Pancreas (tissue), 10 donors: ENCODE data around the gene LBHD2. TPM values are rescaled to one million over a fixed set of nuclear protein-coding genes. Genes with fewer than 3 reads are reported as not detected.
"Not testable (repeated sequence)": the region's sequence is repeated elsewhere in the genome, so short reads cannot be mapped to it uniquely, and the experiment has no call there.

Source experiments
- ATAC-seq, 4 donors: fragments of 200-7000 bp; cut with Tn5 transposase; one replicate each; pipeline versions ENCODE4 v1.8.0 to v1.9.1; 2020; ENCODE audit warnings: mild to moderate bottlenecking in 4 of 4, moderate library complexity in 4 of 4
- DNase-seq, 6 donors: peaks; one replicate each; pipeline ENCODE4 v3.0.0-alpha.2; 2020
- FAIRE-seq: peaks from 2 replicates; lab custom pipeline; 2012; peaks lifted over from hg19 to GRCh38; lab: Jason Lieb, UNC
- H3K27ac ChIP-seq, 4 donors: fragments of 200-600 bp; sonication (generic); 1 replicate in 3 of 4; 2 replicates in 1 of 4; pipeline versions ENCODE4 v1.5.0 to v1.8.0; 2020
- H3K27me3 ChIP-seq, 4 donors: fragments of 200-600 bp; one replicate each; pipeline ENCODE4 v1.8.0; 2021
- H3K36me3 ChIP-seq, 3 donors: fragments of 200-600 bp; sonication (generic) in 1 of 3; one replicate each; pipeline versions ENCODE4 v1.5.0 to v1.8.0; 2020 to 2021
- H3K4me1 ChIP-seq, 3 donors: fragments of 200-600 bp; one replicate each; pipeline ENCODE4 v1.8.0; 2021
- H3K4me3 ChIP-seq, 4 donors: fragments of 200-600 bp; sonication (generic) in 2 of 4; one replicate each; pipeline versions ENCODE4 v1.5.0 to v1.8.0; 2020 to 2021
- H3K9me3 ChIP-seq, 4 donors: fragments of 200-600 bp; one replicate each; pipeline ENCODE4 v1.8.0; 2021
- WGBS, 2 donors: extraction: QIAGEN DNeasy Blood & Tissue Kit; methylation state at CpG; one replicate each; pipeline ENCODE4 v1.1.7; 2013; 5-methylcytosine and 5-hydroxymethylcytosine counted together
- intact Hi-C, 3 donors: fragments of 100-400 bp; cut with DNase I; formaldehyde crosslinking; loops; one replicate each; pipeline versions ENCODE4 v1.11.1 to v1.14.2; 2022
- polyA plus RNA-seq, 2 donors: library from polyadenylated mRNA; stranded (reverse); fragments of 200-250 nt; gene quantifications; one replicate each; pipeline ENCODE4 v1.2.3, GENCODE V29; 2013
- total RNA-seq, 6 donors: library from RNA; stranded (reverse); fragmentation: NEBNext Ultra II Directional in 4 of 6; extraction: Animal tissue kit (Norgen Biotek cat#: 25700) in 4 of 6; gene quantifications; one replicate each; pipeline versions ENCODE4 v1.2.1 to v1.2.4, GENCODE V29; 2021 to 2023
- TF ChIP-seq, protein P1 (sequence below), 4 donors: fragments of 200-600 bp; sonication (generic) in 3 of 4; IDR thresholded peaks; one replicate each; pipeline versions ENCODE4 v1.5.0 to v1.8.0; 2021; ENCODE audit warnings: antibody characterized with exemption in 4 of 4
- donor health status: healthy with polysubstance abuse.
- donor health status: DM: no; HTN: no; CAD: no; lungs with moderate emphysema.
- donor health status: DM: no; HTN: no; CAD: no.
- donor health status: control.
- donor health status: control.
- donor health status: Bipolar disorder and iron deficiency.
- donor health status: DM: yes; HTN: yes; CAD: no.
- donor health status: DM: no; HTN: no; CAD: no.
- donor health status: DM: no; HTN: no; CAD: no.
- donor health status: DM: yes; HTN: yes; CAD: no.

LBHD2 gene
- total and polyA plus RNA-seq, 8 donors, result not detected

- intact Hi-C loops, result no loop called here
- H3K4me1 ChIP-seq, result peaks cover 15 to 19% (median 19%) of the 10 kb centered on the region in 3 donors
- FAIRE-seq (no peak), DNase-seq (peak in 2 of 6 donors; percentile 49 to 51), ATAC-seq (peak; percentile 33 to 57 (median 47))
- no peaks in the 10 kb centered on the region for H3K27me3 ChIP-seq
- peak overlapping the region; percentile 10 to 69 (median 55) for H3K27ac ChIP-seq
- WGBS, 2 donors, result 40 to 56% methylated on average over 6 of the region's 6 CpGs
- no peaks in the 10 kb centered on the region for H3K36me3 ChIP-seq
- H3K4me3 ChIP-seq, result no peak overlapping the region
- no peaks in the 10 kb centered on the region for H3K9me3 ChIP-seq
- TF ChIP-seq, protein P1, sequence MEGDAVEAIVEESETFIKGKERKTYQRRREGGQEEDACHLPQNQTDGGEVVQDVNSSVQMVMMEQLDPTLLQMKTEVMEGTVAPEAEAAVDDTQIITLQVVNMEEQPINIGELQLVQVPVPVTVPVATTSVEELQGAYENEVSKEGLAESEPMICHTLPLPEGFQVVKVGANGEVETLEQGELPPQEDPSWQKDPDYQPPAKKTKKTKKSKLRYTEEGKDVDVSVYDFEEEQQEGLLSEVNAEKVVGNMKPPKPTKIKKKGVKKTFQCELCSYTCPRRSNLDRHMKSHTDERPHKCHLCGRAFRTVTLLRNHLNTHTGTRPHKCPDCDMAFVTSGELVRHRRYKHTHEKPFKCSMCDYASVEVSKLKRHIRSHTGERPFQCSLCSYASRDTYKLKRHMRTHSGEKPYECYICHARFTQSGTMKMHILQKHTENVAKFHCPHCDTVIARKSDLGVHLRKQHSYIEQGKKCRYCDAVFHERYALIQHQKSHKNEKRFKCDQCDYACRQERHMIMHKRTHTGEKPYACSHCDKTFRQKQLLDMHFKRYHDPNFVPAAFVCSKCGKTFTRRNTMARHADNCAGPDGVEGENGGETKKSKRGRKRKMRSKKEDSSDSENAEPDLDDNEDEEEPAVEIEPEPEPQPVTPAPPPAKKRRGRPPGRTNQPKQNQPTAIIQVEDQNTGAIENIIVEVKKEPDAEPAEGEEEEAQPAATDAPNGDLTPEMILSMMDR (IDR thresholded peaks at IDR 0.05), result no peak
These were observed 27.3 kb downstream of the LBHD2 start for GRCh38 chr14:103111232-103111868.

GRCh38 chr14:103112400-103113243 is 28.6 kb downstream of the LBHD2 start:
- H3K4me1 ChIP-seq, result peaks cover 15 to 19% (median 19%) of the 10 kb centered on the region in 3 donors
- FAIRE-seq (no peak), DNase-seq (peak in 1 of 6 donors; percentile 28), ATAC-seq (peak in 2 of 4 donors; percentile 5 to 21)
- 63 to 66% methylated on average over 11 of the region's 11 CpGs for WGBS, 2 donors
- H3K4me3 ChIP-seq, result no peak overlapping the region
- no peaks in the 10 kb centered on the region for H3K9me3 ChIP-seq
- intact Hi-C loops, result no loop called here
- no peaks in the 10 kb centered on the region for H3K36me3 ChIP-seq
- H3K27me3 ChIP-seq, result no peaks in the 10 kb centered on the region
- peak overlapping the region in 2 of 4 donors; percentile 12 to 69 for H3K27ac ChIP-seq
- TF ChIP-seq, protein P1 (IDR thresholded peaks at IDR 0.05), result no peak

DNA sequence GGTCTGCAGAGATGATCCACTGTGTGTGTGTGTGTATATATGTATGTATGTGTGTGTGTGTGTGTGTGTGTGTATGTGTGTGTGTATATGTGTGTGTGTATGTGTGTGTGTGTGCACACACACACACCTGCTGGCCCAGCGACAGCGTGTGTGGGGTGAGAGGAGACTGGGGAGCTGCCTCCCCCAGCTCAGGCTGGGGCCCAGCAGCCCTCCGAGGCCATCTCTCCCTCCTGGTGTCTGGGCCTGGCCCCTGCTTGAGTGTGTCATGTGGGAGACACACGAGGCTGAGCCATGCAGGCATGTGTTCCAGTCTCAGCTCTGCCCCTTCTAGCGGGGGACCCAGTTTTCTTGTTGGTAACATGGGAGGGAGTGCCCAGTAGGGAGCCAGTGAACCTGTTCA is 29.3 kb downstream of the LBHD2 start:
- ATAC-seq (no peak), DNase-seq (peak in 1 of 6 donors; percentile 12), FAIRE-seq (no peak)
- no peaks in the 10 kb centered on the region for H3K27me3 ChIP-seq
- H3K4me3 ChIP-seq, result no peak overlapping the region
- TF ChIP-seq, protein P1 (IDR thresholded peaks at IDR 0.05), result no peak
- no peaks in the 10 kb centered on the region for H3K36me3 ChIP-seq
- WGBS, 2 donors, result 85 to 93% methylated on average over 5 of the region's 5 CpGs
- no peak overlapping the region for H3K27ac ChIP-seq
- H3K9me3 ChIP-seq, result no peaks in the 10 kb centered on the region
- intact Hi-C loops, result no loop called here
- peaks cover 15 to 20% (median 19%) of the 10 kb centered on the region in 3 donors for H3K4me1 ChIP-seq

- TF ChIP-seq, protein P1 (IDR thresholded peaks at IDR 0.05), result no peak
- ATAC-seq, result no peak
- no peak overlapping the region for H3K27ac ChIP-seq
- peak in 1 of 6 donors; percentile 22 for DNase-seq
- H3K9me3 ChIP-seq, result no peaks in the 10 kb centered on the region
- H3K36me3 ChIP-seq, result no peaks in the 10 kb centered on the region
- peaks cover 15 to 24% (median 19%) of the 10 kb centered on the region in 3 donors for H3K4me1 ChIP-seq
- no peak overlapping the region for H3K4me3 ChIP-seq
- FAIRE-seq, result no peak
- intact Hi-C loops, result no loop called here
- H3K27me3 ChIP-seq, result no peaks in the 10 kb centered on the region
- WGBS, 2 donors, result 84 to 88% methylated on average over 13 of the region's 13 CpGs
These were observed 29.8 kb downstream of the LBHD2 start for GRCh38 chr14:103113774-103114173.

GRCh38 chr14:103115086-103115679 is 31.2 kb downstream of the LBHD2 start:
- H3K4me3 ChIP-seq, H3K36me3 ChIP-seq, intact Hi-C loops, H3K27me3 ChIP-seq, DNase-seq, H3K9me3 ChIP-seq, ATAC-seq: not testable (repeated sequence)
- Histone ChIP-seq H3K27ac (peak overlapping the region in 1 of 4 donors; percentile 28), H3K4me1 (peaks cover 15 to 25% (median 19%) of the 10 kb centered on the region in 3 donors)
- peak; percentile 53 for FAIRE-seq
- 80 to 83% methylated on average over 12 of the region's 12 CpGs for WGBS, 2 donors
